NCI-H82 treated with DMSO at 0.1 percent for 48 hours (cell line): ENCODE data around the gene COQ10A.
"Not testable (repeated sequence)": the region's sequence is repeated elsewhere in the genome, so short reads cannot be mapped to it uniquely, and the experiment has no call there.

Experiments used
- DNase-seq: peaks from one replicate; lab custom pipeline; 2025; ENCODE audit not compliant: unreplicated experiment; lab: John Stamatoyannopoulos, UW

COQ10A gene

GRCh38 chr12:56242986-56243385, 23.8 kb upstream of the COQ10A start:
- DNase-seq, result no peak

DNA sequence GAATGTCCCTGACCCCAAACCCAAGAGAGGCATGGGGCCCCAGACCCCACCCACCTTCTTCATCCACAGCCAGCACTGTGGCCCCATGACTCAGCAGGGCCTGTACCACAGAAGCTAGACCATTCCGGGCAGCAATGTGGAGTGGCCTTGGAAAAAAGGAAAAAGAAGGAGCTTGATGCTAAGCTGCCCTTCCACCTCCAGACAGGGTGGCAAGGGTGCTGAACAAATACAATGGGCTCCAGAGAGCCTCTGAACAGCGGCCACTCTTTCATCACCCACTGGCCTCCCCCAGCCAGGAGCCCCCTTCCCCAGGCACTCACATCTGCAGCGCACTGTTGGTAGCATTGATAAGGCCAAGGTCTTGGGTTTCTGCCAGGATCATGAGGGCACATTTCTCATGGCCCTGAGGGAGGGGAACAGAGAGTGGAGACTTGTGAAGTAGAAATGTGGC, 23.0 kb upstream of the COQ10A start:
- DNase-seq, result no peak

- no peak for DNase-seq
These were observed 22.2 kb upstream of the COQ10A start for GRCh38 chr12:56244494-56244893.

DNA sequence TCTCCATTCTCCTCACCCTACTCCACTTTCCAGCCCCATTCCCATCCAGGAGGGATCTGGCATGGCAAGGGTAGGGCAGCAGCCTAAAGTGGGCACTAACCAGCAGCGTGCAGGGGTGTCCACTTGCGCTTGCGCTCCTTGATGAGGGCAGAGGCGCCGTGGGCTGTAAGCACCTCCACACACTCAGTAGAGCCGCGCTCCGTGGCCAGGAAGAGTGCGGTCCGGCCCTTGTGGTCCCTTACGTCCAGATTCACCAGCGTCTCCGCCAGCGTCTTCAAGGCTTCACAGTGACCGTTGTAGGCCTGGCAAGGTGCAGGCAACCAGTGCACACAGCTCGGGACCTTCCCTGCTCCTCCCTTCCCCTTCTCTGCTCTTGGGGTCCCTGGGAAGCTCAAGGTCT, 18.8 kb upstream of the COQ10A start:
- DNase-seq, result no peak

- no peak for DNase-seq
These were observed 18.0 kb upstream of the COQ10A start for GRCh38 chr12:56248711-56249110.

GRCh38 chr12:56252649-56253048, 14.1 kb upstream of the COQ10A start:
- no peak for DNase-seq

GRCh38 chr12:56253091-56253490, 13.7 kb upstream of the COQ10A start:
- DNase-seq, result no peak

DNA sequence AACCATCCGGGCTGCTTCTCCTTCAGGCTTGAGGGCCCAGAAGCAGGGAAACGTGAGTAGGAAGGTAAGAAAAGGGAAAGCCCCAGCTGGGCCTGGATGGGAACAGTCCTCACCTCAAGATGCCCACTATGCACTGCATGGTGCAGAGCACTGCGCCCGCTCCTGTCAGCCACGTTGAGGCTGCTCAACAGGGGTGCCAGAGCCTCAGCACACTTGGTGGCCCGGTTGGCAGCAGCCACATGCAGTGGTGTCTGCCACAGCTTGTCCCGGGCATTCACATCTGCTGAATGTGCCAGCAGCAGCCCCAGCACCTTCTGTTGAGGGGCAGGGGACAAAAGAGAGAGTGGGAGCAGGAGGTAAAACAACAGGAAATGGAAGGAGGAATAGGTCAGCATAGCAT, 11.1 kb upstream of the COQ10A start:
- DNase-seq, result no peak

DNA sequence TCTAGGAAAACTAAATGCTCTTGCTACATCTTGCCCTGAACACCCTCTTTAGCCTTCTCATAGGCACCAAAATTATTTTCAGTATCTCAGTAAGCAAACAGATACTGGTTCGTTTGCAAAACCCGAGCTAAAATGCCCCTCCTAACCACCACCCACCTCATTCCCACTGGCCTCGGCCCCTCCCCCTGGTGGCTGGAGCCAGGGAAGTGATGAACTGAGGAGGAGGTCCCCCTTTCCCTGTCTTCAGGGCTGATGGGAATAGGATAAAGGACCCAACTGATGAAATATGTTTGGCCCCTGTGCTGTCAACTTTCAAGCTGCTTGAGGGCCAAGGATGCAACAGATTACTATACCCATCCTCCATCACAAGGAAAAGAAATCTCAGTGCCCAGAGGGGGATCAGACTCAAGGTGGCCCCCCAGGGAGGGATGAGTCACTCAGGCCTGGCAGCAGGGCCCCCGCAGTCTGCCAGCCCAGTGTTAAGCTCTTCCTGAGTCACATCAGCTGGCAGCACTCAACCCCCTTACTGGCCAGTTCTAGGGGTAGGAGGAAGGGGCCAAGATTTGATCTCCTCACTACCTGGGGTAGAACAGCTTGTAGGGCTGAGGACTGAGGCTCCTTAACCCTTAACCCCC, 10.3 kb upstream of the COQ10A start:
- DNase-seq, result no peak

DNA sequence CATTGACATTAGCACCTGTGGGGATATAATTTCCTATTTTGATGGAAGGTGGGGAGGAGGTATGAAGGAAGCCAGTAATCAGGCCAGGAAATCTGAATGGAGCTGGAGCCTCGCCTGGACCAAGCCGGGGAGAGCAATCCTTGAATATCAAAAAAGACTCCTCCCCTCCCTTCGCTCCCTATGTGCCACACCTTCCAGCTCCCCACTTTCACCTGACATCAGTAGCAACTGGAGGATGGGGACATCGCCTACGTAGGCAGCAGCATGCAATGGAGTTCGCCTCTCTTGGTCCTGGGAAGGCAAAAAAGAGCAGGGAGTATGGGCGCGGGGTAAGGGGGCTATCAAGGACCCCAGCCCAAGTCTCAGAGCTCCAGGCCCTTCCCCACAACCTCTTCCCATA, 9.7 kb upstream of the COQ10A start:
- no peak for DNase-seq

- no peak for DNase-seq
These were observed 9.2 kb upstream of the COQ10A start for GRCh38 chr12:56257491-56258067.

DNA sequence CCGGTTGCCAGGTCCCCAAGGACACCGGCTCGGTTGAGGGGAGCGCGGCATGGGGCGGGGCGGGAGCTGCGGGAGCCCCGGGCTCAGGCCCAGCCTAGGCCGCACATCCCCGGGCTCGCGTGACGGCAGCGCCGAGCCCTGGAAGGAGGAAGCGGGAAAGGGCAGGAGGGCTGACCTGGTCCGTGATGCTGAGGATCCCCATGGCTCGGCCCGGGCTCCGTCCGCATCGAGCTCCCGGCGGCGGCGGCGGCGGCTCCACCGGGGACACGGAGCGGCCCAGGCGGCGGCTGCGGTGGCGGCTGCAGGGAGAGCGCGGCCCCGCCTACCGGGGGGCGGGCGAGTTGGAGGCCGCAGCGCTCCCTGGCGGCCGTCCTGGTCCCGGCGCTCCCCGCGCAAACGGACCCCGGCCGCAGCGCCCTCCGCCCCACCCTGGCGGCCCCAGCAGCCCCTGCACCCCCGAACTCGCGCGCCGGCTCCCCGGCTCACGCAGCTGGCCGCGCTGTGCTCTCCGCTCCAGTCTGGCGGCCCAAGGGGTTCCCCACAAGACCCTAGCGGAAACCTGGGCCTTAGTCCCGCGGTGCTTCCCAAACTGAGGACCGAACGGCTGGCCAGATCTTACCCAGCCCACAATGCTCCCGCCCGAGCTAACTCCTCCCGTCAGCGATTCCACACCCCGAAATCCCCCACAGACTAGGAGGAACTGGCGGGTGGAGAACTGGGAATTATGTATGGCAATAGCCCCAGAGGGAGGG, 8.5 kb upstream of the COQ10A start, which contains the start of gene ANKRD52:
ANKRD52 (minus strand) TSS at position 317 of the 752 bp plus-strand sequence; CDS start at position 202, 115 bp downstream.
- peak; percentile 44 for DNase-seq

DNA sequence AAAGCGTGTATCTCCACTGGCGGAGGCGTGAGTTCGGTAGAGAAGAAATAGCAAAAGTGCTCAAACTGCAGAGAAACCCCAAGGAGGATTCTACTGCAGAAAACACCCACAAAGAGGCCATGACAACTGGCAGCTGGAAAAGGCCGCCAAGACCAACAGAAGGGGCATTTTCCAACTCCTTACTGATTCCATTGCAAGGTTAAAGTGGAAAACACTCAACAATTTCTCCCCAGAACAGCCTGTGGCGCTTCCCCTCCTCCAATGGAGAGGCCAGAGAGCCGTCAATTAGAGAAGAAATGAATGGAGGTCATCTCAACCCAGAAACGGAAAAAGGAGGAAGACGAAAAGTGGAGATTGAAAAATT, 7.9 kb upstream of the COQ10A start:
- DNase-seq, result no peak

DNA sequence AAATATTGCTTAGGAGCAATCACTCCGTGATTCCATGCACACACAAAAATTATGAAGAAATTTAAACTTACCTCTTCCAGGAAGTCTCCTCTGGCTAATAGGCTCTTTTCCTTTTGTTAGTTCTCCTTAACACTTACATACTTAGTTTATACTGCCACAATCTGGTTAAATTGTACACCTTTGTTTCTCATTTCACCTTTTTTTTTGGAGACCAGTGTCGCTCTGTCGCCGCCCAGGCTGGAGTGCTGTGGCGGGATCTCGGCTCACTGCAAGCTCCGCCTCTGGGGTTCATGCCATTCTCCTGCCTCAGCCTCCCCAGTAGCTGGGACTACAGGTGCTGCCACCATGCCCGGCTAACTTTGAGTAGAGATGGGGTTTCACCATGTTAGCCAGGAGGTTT, 6.4 kb upstream of the COQ10A start:
- no peak for DNase-seq

DNA sequence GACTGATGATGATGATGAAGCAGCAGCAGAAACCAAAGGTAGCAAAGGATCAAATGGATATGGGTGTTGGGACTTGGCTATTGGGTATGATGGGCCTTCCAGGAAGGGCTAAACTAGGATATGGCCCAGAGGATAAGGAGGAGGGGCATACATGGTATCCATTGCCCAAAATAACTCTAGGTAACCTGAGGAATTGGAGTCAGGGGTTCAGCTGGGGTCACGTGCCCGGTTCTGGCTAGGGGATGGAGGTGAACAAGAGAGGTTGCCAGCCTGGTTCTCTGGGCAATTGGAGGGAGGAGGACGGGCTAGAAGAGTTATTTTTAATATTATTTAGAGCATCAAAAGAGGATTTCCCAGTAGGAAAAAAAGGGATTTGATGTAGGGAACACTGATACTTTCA, 5.8 kb upstream of the COQ10A start:
- no peak for DNase-seq

- DNase-seq, result peak; percentile 24
These were observed 5.1 kb upstream of the COQ10A start for GRCh38 chr12:56261503-56262232.

GRCh38 chr12:56262955-56263354, 3.8 kb upstream of the COQ10A start:
- DNase-seq, result not testable (repeated sequence)

DNA sequence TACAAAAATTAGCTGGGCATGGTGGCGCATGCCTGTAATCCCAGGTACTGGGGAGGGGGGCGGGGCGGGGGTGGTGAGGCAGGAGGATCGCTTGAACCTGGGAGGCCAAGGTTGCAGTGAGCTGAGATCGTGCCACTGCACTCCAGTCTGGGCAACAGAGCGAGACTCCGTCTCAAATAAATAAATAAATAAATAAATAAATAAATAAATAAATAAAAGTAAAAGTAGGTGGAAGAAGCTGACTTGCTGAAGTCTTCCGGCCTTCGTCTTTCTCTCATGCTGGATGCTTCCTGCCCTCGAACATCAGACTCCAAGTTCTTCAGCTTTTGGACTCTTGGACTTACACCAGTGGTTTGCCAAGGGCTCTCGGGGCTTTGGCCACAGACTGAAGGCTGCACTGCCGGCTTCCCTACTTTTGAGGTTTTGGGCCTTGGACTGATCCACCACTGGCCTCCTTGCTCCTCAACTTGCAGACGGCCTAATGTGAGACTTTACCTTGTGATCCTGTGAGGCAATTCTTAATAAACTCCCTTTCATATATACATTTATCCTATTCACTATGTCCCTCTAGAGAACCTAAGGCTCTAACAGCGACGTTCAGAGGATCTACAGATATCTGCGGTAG, 562 bp upstream of the COQ10A start:
- not testable (repeated sequence) for DNase-seq

- no peak for DNase-seq
These were observed 815 bp downstream of the COQ10A start for GRCh38 chr12:56267443-56268071.

DNA sequence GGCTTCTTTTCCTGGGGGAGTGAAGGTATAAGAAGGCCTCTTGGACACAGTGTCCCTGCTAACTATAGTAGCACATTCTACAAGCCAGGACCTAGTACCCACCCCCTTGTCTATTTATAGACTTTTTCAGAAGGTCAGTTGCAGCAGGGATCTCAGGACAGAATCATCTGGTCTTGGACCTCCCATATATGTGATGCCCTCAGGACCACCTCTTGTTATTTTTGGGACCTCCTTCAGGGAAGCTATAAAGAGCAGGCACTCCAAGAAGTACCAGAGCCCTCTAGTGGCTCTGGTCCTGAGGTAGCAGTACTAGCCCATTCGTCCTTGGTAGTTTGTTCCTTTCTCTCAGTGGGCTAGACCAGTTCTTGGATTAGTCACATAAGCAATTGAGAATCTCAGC, 4.3 kb downstream of the COQ10A start:
- no peak for DNase-seq

- not testable (repeated sequence) for DNase-seq
These were observed 5.7 kb downstream of the COQ10A start for GRCh38 chr12:56272468-56272867.
